HG03342 (cell line): ENCODE data around the gene KHSRP.

Experiments used
- ATAC-seq: cut with Tn5 transposase; IDR thresholded peaks from one replicate; pipeline ENCODE4 v1.9.1; 2021; ENCODE audit warnings: mild to moderate bottlenecking, moderate library complexity; ENCODE audit not compliant: unreplicated experiment

KHSRP gene

DNA sequence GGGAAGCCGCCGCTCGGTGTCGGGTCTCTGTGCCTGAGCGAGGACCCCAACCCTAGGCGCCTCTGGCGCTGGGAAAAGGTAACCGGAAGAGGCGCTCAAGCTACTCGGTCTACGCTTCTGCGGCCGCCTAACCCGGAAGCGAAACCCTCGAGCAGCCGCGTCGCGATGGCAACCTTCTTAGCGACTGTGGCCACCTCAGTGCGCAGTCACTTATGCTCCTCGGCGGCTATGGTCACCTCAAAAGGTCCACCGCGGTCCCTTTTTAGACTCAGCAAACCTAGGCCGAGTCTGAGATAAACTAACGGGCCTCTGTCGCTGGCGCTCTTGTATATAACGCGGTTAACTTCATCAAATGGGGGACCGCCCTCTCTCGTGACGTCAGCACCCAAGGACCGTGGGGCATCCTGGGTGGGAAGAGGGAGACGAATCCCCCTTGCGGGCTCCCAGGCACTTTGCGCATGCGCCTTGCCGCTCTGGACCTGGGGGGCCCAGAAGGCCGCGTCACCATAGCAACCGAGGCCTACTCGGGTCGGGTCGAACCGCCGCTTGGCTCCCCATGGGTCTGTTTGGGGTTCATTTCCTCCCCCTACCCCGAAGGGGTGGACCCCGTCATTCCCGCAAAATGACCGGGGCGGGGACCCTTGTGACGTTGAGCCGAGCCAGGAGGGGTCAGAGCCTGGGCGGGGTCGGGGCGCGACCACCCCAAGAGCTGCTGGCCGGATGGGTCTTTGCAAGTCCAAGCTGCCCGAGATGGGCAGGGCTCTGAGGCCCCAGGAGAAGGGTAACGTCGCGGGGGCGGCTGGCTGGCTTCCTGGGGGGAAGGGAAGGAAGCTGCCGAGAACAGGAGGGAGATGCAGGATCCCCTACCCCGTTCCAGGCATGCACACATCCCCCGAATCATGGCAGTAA is 31.3 kb downstream of the KHSRP start, which contains the start of gene GTF2F1:
GTF2F1 (minus strand) TSS at position 91 of the 909 bp plus-strand sequence. CDS start 169 bp downstream, outside the sequence.
- ATAC-seq, result peak; percentile 76

GRCh38 chr19:6392221-6393073 is 32.2 kb downstream of the KHSRP start:
- ATAC-seq, result no peak

DNA sequence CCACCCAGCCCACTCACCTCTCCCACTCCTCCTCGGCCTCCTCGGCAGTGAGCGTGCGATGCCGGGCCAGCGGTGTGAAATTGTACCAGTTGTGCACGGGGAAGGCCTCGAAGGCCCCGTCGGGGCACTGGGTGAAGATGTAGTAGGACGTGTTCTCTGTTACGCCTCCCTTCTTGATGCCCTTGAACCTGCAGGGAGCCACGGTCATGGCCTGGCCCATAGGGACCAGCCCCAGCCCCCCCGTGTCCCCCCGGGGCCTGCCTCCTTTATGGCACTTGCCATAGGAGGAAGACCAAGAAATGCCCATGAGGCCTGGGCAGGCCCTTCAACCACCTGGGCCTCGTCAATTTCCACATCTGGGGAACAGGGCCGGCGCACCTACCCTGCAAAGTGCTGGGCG is 37.2 kb downstream of the KHSRP start:
- no peak for ATAC-seq

GRCh38 chr19:6384381-6384780 is 40.2 kb downstream of the KHSRP start:
- no peak for ATAC-seq

- no peak for ATAC-seq
Measured at GRCh38 chr19:6383188-6383587, 41.4 kb downstream of the KHSRP start.

- no peak for ATAC-seq
Measured at GRCh38 chr19:6381030-6381750, 43.4 kb downstream of the KHSRP start.

GRCh38 chr19:6379744-6380143 is 44.9 kb downstream of the KHSRP start:
- no peak for ATAC-seq

DNA sequence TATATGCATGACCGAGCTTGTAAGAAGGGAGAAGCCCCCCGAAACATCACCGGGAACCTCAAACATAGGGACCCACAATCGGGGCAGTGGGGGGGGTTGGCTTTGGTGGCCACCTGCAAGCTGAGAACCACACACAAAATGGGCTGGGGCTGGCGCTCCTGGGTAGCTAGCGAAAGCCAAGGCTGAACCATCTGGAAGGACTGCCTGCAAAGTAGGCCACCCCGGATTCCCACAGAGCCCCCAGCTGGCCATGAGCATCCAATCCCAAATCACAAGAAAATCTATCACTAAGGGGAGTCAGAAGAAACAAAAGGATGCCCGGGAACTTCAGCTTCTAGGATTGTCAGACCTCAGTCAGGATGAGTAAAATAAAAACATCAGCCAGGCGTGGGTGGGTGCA is 46.1 kb downstream of the KHSRP start:
- ATAC-seq, result no peak

GRCh38 chr19:6378041-6378440 is 46.6 kb downstream of the KHSRP start:
- ATAC-seq, result no peak

- ATAC-seq, result no peak
Measured at GRCh38 chr19:6376512-6377190, 48.0 kb downstream of the KHSRP start.

- ATAC-seq, result no peak
Measured at GRCh38 chr19:6375411-6376010, 49.1 kb downstream of the KHSRP start, which contains the start of gene PSPN. Gene PSPN (minus strand): TSS chr19:6375933. CDS start chr19:6375849, 84 bp downstream.

- no peak for ATAC-seq
Measured at GRCh38 chr19:6374711-6375410, 49.8 kb downstream of the KHSRP start.

- no peak for ATAC-seq
Measured at GRCh38 chr19:6374161-6374709, 50.4 kb downstream of the KHSRP start.

DNA sequence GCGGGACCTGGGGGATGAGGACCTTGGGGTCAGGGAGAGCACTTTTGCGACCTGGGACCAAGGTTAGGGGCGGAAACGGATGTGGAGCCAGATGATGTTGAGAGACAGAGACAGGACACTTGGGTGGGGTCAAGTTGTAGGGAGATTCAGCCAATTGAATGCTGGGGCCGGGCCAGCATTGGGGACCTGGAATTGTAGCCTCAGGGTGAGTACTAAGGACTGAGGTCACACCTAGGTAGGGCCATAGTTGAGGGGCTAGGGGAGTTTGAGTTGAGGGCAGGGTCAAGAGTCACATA is 50.9 kb downstream of the KHSRP start:
- ATAC-seq, result no peak

GRCh38 chr19:6373096-6373812 is 51.4 kb downstream of the KHSRP start:
- ATAC-seq, result peak; percentile 53

DNA sequence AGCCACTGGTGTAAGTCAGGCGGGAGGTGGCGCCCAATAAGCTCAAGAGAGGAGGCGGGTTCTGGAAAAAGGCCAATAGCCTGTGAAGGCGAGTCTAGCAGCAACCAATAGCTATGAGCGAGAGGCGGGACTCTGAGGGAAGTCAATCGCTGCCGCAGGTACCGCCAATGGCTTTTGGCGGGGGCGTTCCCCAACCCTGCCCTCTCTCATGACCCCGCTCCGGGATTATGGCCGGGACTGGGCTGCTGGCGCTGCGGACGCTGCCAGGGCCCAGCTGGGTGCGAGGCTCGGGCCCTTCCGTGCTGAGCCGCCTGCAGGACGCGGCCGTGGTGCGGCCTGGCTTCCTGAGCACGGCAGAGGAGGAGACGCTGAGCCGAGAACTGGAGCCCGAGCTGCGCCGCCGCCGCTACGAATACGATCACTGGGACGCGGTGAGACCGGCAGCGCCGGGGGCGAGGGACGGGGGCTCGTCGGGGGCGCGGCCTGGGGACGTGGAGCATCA is 52.0 kb downstream of the KHSRP start, which contains the start of gene ALKBH7:
ALKBH7 (plus strand) TSS at position 201 of the 502 bp plus-strand sequence; CDS start at position 228, 27 bp downstream.
- peak; percentile 74 for ATAC-seq

GRCh38 chr19:6364353-6364752 is 60.3 kb downstream of the KHSRP start:
- no peak for ATAC-seq
